Caco-2 (cell line): ENCODE measurements around the gene CCDC188. TPM values are rescaled to one million over a fixed set of nuclear protein-coding genes. Genes with fewer than 3 reads are reported as not detected.

Experiments used
- BruUV-seq: library from RNA; stranded (reverse); fragments of 400-500 nt; replicated peaks from 2 replicates; lab custom pipeline; 2021; lab: Mats Ljungman, UMichigan
- CTCF ChIA-PET: fragments of 300-600 bp; sonication (Branson Sonifier 250); formaldehyde crosslinking; loops from one replicate; lab custom pipeline; 2022; ENCODE audit warnings: antibody characterized with exemption; lab: Charles Lee
- POLR2A ChIA-PET: fragments of 300-600 bp; sonication (Branson Sonifier 250); formaldehyde crosslinking; loops from one replicate; lab custom pipeline; 2022; ENCODE audit warnings: antibody characterized with exemption; lab: Charles Lee
- DNase-seq, 2 experiments: peaks; one replicate each; pipeline versions ENCODE4 v3.0.0 to v3.0.0-alpha.2; 2020 to 2022
- H3K27me3 ChIP-seq: replicated peaks from 2 replicates; pipeline ENCODE4 v1.6.0; 2011; ENCODE audit warnings: low read length; ENCODE audit not compliant: control insufficient read depth, insufficient read depth
- H3K36me3 ChIP-seq: 2 replicates; pipeline ENCODE4 v1.5.1; 2011; ENCODE audit warnings: low read length; ENCODE audit not compliant: control insufficient read depth, insufficient read depth
- H3K4me1 ChIP-seq: fragments of 250-450 bp; sonication (Bioruptor Pico); 2 replicates; pipeline ENCODE4 v1.5.1; 2020; ENCODE audit warnings: mild to moderate bottlenecking
- H3K4me3 ChIP-seq: 2 replicates; pipeline ENCODE4 v1.5.1; 2011; ENCODE audit warnings: low read depth, mild to moderate bottlenecking, control low read depth, low read length
- H3K9me3 ChIP-seq: fragments of 250-450 bp; sonication (Bioruptor Pico); 2 replicates; pipeline ENCODE4 v1.5.1; 2020; ENCODE audit warnings: mild to moderate bottlenecking, moderate library complexity
- H3K27ac Mint-ChIP-seq: one replicate; pipeline ENCODE4 v1.8.0; 2022; ENCODE audit warnings: mixed read lengths; ENCODE audit not compliant: unreplicated experiment
- H3K27me3 Mint-ChIP-seq: one replicate; pipeline ENCODE4 v1.8.0; 2022; ENCODE audit warnings: mixed read lengths; ENCODE audit not compliant: insufficient read depth, unreplicated experiment
- H3K36me3 Mint-ChIP-seq: one replicate; pipeline ENCODE4 v1.8.0; 2022; ENCODE audit warnings: mild to moderate bottlenecking, mixed read lengths; ENCODE audit not compliant: insufficient read depth, unreplicated experiment
- H3K4me1 Mint-ChIP-seq: one replicate; pipeline ENCODE4 v1.8.0; 2022; ENCODE audit warnings: low read depth, mixed read lengths; ENCODE audit not compliant: unreplicated experiment
- H3K4me3 Mint-ChIP-seq: one replicate; pipeline ENCODE4 v1.8.0; 2022; ENCODE audit warnings: mild to moderate bottlenecking, moderate library complexity, mixed read lengths; ENCODE audit not compliant: unreplicated experiment
- H3K9me3 Mint-ChIP-seq: one replicate; pipeline ENCODE4 v1.8.0; 2022; ENCODE audit warnings: mixed read lengths; ENCODE audit not compliant: unreplicated experiment
- intact Hi-C: fragments of 100-400 bp; cut with micrococcal nuclease; formaldehyde crosslinking; loops from one replicate; pipeline ENCODE4 v1.10.0; 2022; ENCODE audit not compliant: unreplicated experiment
- total RNA-seq: library from RNA; stranded (reverse); gene quantifications from 2 replicates; pipeline ENCODE4 v1.2.3, GENCODE V29; 2022
- TF ChIP-seq, protein P1 (sequence below), 2 experiments: fragments of 200-600 bp in 1 of 2; IDR thresholded peaks; 1 replicate in 1 of 2; 2 replicates in 1 of 2; pipeline versions ENCODE4 v1.5.1 to v1.8.0; 2011 to 2022; ENCODE audit warnings: antibody characterized with exemption in 1 of 2, control low read depth in 1 of 2, inconsistent platforms in 1 of 2, low read depth in 1 of 2, low read length in 1 of 2, mild to moderate bottlenecking in 1 of 2, moderate library complexity in 1 of 2; ENCODE audit not compliant: insufficient read depth in 1 of 2, severe bottlenecking in 1 of 2, unreplicated experiment in 1 of 2

CCDC188 gene
- total RNA-seq, 1 experiment from 2014 or later, result not detected

DNA sequence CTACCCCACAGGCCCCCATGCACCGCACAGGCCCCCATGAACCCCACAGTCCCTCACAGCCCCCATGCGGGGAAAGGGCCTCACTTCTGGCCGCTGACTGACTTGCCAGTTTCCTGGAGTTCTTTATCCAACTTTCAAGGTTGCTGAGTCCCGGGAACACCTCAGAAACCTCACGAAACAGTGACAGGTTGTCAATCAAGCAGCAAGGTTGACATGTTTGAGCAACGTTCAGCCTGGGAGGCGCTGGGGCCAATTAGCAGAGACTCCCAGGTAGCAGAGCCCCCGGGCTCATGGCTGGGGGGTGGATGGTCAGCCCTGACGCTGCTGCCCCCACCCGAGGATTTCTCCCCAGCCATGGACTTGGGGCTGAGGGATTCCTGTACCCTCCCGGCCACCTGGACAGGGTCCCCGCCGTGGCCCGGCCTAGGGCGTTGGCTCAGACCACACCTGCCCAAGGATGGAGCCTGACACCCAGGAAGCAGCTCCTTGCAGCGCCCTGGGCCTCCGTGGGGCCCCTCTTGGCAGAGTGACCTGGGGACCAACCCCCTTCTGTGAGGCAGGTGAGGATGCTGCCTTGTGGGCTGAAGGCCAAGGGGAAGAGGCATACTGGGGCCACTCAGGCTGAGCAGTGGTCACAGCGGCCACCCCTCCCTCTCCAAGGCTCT, 33.8 kb upstream of the CCDC188 start:
- POLR2A ChIA-PET, result no interaction called here
- no peak overlapping the region for H3K27ac Mint-ChIP-seq
- Histone ChIP-seq H3K4me3 (no peak overlapping the region), H3K36me3 (no peaks in the 10 kb centered on the region), H3K27me3 (no peaks in the 10 kb centered on the region), H3K9me3 (no peaks in the 10 kb centered on the region), H3K4me1 (no peaks in the 10 kb centered on the region)
- no peaks in the 10 kb centered on the region for H3K36me3 Mint-ChIP-seq
- no peaks in the 10 kb centered on the region for H3K27me3 Mint-ChIP-seq
- TF ChIP-seq, protein P1, sequence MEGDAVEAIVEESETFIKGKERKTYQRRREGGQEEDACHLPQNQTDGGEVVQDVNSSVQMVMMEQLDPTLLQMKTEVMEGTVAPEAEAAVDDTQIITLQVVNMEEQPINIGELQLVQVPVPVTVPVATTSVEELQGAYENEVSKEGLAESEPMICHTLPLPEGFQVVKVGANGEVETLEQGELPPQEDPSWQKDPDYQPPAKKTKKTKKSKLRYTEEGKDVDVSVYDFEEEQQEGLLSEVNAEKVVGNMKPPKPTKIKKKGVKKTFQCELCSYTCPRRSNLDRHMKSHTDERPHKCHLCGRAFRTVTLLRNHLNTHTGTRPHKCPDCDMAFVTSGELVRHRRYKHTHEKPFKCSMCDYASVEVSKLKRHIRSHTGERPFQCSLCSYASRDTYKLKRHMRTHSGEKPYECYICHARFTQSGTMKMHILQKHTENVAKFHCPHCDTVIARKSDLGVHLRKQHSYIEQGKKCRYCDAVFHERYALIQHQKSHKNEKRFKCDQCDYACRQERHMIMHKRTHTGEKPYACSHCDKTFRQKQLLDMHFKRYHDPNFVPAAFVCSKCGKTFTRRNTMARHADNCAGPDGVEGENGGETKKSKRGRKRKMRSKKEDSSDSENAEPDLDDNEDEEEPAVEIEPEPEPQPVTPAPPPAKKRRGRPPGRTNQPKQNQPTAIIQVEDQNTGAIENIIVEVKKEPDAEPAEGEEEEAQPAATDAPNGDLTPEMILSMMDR (IDR thresholded peaks at IDR 0.05; ENCODE audit: insufficient read depth in 1 of 2, low read depth in 1 of 2, low read length in 1 of 2, severe bottlenecking in 1 of 2, unreplicated experiment in 1 of 2), result no peak
- no peaks in the 10 kb centered on the region for H3K9me3 Mint-ChIP-seq
- H3K4me1 Mint-ChIP-seq, result no peaks in the 10 kb centered on the region
- intact Hi-C loops, result no loop called here
- CTCF ChIA-PET, result no interaction called here
- BruUV-seq, result no TSS peak
- H3K4me3 Mint-ChIP-seq, result no peak overlapping the region
- DNase-seq, result no peak

DNA sequence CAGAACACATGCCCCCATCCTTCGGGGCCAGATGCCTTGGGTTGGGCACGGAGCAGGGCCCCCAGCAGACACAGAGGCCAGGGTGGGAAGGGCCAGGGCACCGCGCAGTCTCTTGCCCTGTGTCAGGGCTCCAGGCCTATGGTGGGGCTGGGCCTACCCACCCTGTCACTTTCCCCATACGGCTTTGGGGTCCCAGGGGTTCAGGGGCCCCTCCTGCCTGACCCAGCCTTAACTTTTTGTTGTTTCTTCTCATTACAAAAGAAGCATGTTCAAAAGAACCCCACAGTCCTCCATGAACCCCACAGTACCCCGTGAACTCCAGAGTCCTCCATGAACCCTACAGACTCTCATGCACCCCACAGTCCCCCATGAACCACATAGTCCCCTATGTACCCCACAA, 33.0 kb upstream of the CCDC188 start:
- H3K4me3 ChIP-seq, result no peak overlapping the region
- intact Hi-C loops, result no loop called here
- Mint-ChIP-seq H3K27me3 (no peaks in the 10 kb centered on the region), H3K9me3 (no peaks in the 10 kb centered on the region), H3K36me3 (no peaks in the 10 kb centered on the region), H3K4me1 (no peaks in the 10 kb centered on the region), H3K27ac (no peak overlapping the region), H3K4me3 (no peak overlapping the region)
- no peaks in the 10 kb centered on the region for H3K36me3 ChIP-seq
- CTCF ChIA-PET, result no interaction called here
- POLR2A ChIA-PET, result no interaction called here
- DNase-seq, result no peak
- BruUV-seq, result no TSS peak
- no peaks in the 10 kb centered on the region for H3K9me3 ChIP-seq
- TF ChIP-seq, protein P1 (IDR thresholded peaks at IDR 0.05; ENCODE audit: insufficient read depth in 1 of 2, low read depth in 1 of 2, low read length in 1 of 2, severe bottlenecking in 1 of 2, unreplicated experiment in 1 of 2), result no peak
- H3K4me1 ChIP-seq, result no peaks in the 10 kb centered on the region
- no peaks in the 10 kb centered on the region for H3K27me3 ChIP-seq

DNA sequence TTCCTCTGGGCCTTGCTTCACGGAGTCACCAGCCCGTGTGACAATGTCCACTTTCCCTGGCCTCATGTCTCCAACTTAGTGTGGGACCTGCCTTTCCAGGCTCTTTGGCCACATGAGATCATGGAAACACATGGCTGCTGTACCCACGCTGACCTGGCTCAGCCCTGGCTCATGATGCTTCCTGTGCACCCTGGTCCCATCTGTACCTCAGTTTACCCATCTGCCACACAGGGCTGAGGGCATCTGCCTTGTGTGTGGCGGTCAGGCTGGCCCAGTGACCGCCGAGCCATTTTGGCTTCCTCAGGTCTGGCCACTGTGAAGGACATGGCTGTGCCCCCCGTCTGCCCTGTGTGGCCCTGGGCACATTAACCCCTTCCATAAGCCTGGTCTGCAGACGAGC, 32.2 kb upstream of the CCDC188 start:
- TF ChIP-seq, protein P1 (IDR thresholded peaks at IDR 0.05; ENCODE audit: insufficient read depth in 1 of 2, low read depth in 1 of 2, low read length in 1 of 2, severe bottlenecking in 1 of 2, unreplicated experiment in 1 of 2), result no peak
- H3K4me1 Mint-ChIP-seq, result no peaks in the 10 kb centered on the region
- no peaks in the 10 kb centered on the region for H3K36me3 Mint-ChIP-seq
- H3K27me3 Mint-ChIP-seq, result no peaks in the 10 kb centered on the region
- H3K27ac Mint-ChIP-seq, result no peak overlapping the region
- Histone ChIP-seq H3K27me3 (no peaks in the 10 kb centered on the region), H3K9me3 (no peaks in the 10 kb centered on the region), H3K36me3 (no peaks in the 10 kb centered on the region), H3K4me3 (no peak overlapping the region), H3K4me1 (no peaks in the 10 kb centered on the region)
- H3K4me3 Mint-ChIP-seq, result no peak overlapping the region
- no peaks in the 10 kb centered on the region for H3K9me3 Mint-ChIP-seq
- ChIA-PET POLR2A (no interaction called here), CTCF (no interaction called here)
- BruUV-seq, result no TSS peak
- no peak for DNase-seq
- intact Hi-C loops, result no loop called here
